Natural killer cell treated with Interleukin-12 subunit alpha and Interleukin-12 subunit beta and Interleukin-15 and Interleukin-18, amount 100 ng/mL, for 72 hours (primary cell): Measurements from ENCODE around the gene BRI3. TPM values are rescaled to one million over a fixed set of nuclear protein-coding genes. Genes with fewer than 3 reads are reported as not detected.

ENCODE experiments used
- ATAC-seq, 2 donors: fragments of 150-1000 bp; cut with Tn5 transposase in 1 of 2; sonication (Bioruptor Pico), chemical (Tn5 transposase) in 1 of 2; 2 replicates each; pipeline ENCODE4 v1.10.0; 2021
- DNase-seq: peaks from one replicate; pipeline ENCODE4 v3.0.0; 2022; ENCODE audit warnings: low spot score
- H3K27ac Mint-ChIP-seq, 2 donors: 1 replicate in 1 of 2; 2 replicates in 1 of 2; pipeline ENCODE4 v1.8.0; 2022; ENCODE audit warnings: mixed read lengths in 2 of 2, mild to moderate bottlenecking in 1 of 2, moderate library complexity in 1 of 2
- H3K27me3 Mint-ChIP-seq, 2 donors: 1 replicate in 1 of 2; 2 replicates in 1 of 2; pipeline ENCODE4 v1.8.0; 2022; ENCODE audit warnings: mixed read lengths in 2 of 2
- H3K36me3 Mint-ChIP-seq: one replicate; pipeline ENCODE4 v1.8.0; 2022; ENCODE audit warnings: mixed read lengths
- H3K4me1 Mint-ChIP-seq, 2 donors: 1 replicate in 1 of 2; 2 replicates in 1 of 2; pipeline ENCODE4 v1.8.0; 2022; ENCODE audit warnings: low read depth in 2 of 2, mixed read lengths in 2 of 2, mild to moderate bottlenecking in 1 of 2
- H3K4me3 Mint-ChIP-seq: one replicate; pipeline ENCODE4 v1.8.0; 2022; ENCODE audit warnings: mixed read lengths
- H3K9me3 Mint-ChIP-seq: 2 replicates; pipeline ENCODE4 v1.8.0; 2022; ENCODE audit warnings: mixed read lengths
- total RNA-seq, 2 donors: library from RNA; stranded (reverse); gene quantifications; one replicate each; pipeline ENCODE4 v1.2.3, GENCODE V29; 2022

Gene BRI3
- total RNA-seq, 2 donors from 2014 or later = 40.3 to 48.6 TPM

- Mint-ChIP-seq H3K4me3 (no peak overlapping the region), H3K27ac (no peak overlapping the region), H3K27me3 (no peaks in the 10 kb centered on the region), H3K9me3 (no peaks in the 10 kb centered on the region), H3K4me1 (peaks cover 0 to 1% of the 10 kb centered on the region in 2 donors), H3K36me3 (peaks cover 5% of the 10 kb centered on the region)
- ATAC-seq = no peak
- no peak for DNase-seq
Measured at GRCh38 chr7:98242934-98243333, 38.6 kb upstream of the BRI3 start.

GRCh38 chr7:98244871-98245270, 36.6 kb upstream of the BRI3 start:
- peaks cover 7 to 10% of the 10 kb centered on the region in 2 donors for H3K4me1 Mint-ChIP-seq
- no peaks in the 10 kb centered on the region for H3K27me3 Mint-ChIP-seq
- ATAC-seq (no peak), DNase-seq (no peak)
- no peak overlapping the region for H3K27ac Mint-ChIP-seq
- H3K36me3 Mint-ChIP-seq = no peaks in the 10 kb centered on the region
- no peak overlapping the region for H3K4me3 Mint-ChIP-seq
- H3K9me3 Mint-ChIP-seq = no peaks in the 10 kb centered on the region

- H3K27me3 Mint-ChIP-seq = no peaks in the 10 kb centered on the region
- ATAC-seq (no peak), DNase-seq (no peak)
- H3K36me3 Mint-ChIP-seq = no peaks in the 10 kb centered on the region
- peak overlapping the region in 1 of 2 donors; percentile 35 for H3K27ac Mint-ChIP-seq
- no peak overlapping the region for H3K4me3 Mint-ChIP-seq
- no peaks in the 10 kb centered on the region for H3K9me3 Mint-ChIP-seq
- H3K4me1 Mint-ChIP-seq = peaks cover 30 to 31% of the 10 kb centered on the region in 2 donors
Measured at GRCh38 chr7:98248156-98248555, 33.3 kb upstream of the BRI3 start.

- Mint-ChIP-seq H3K27me3 (no peaks in the 10 kb centered on the region), H3K27ac (peak overlapping the region; percentile 73 to 86), H3K9me3 (no peaks in the 10 kb centered on the region), H3K36me3 (no peaks in the 10 kb centered on the region), H3K4me3 (peak overlapping the region; percentile 26), H3K4me1 (peaks cover 30 to 31% of the 10 kb centered on the region in 2 donors)
- DNase-seq (no peak), ATAC-seq (no peak)
Measured at GRCh38 chr7:98249106-98249505, 32.4 kb upstream of the BRI3 start.

- H3K27me3 Mint-ChIP-seq = no peaks in the 10 kb centered on the region
- H3K4me1 Mint-ChIP-seq = peaks cover 38 to 40% of the 10 kb centered on the region in 2 donors
- H3K4me3 Mint-ChIP-seq = peak overlapping the region; percentile 88
- no peaks in the 10 kb centered on the region for H3K36me3 Mint-ChIP-seq
- peak overlapping the region; percentile 86 to 92 for H3K27ac Mint-ChIP-seq
- no peak for DNase-seq
- no peak for ATAC-seq
- H3K9me3 Mint-ChIP-seq = no peaks in the 10 kb centered on the region
Measured at GRCh38 chr7:98250789-98251188, 30.7 kb upstream of the BRI3 start.

GRCh38 chr7:98251231-98251600, 30.3 kb upstream of the BRI3 start:
- ATAC-seq (no peak), DNase-seq (no peak)
- Mint-ChIP-seq H3K27ac (peak overlapping the region; percentile 86 to 92), H3K4me3 (peak overlapping the region; percentile 88), H3K4me1 (peaks cover 38 to 40% of the 10 kb centered on the region in 2 donors), H3K9me3 (no peaks in the 10 kb centered on the region), H3K36me3 (no peaks in the 10 kb centered on the region), H3K27me3 (no peaks in the 10 kb centered on the region)

- DNase-seq (peak; percentile 96), ATAC-seq (peak; percentile 99 to 100)
- peaks cover 38 to 40% of the 10 kb centered on the region in 2 donors for H3K4me1 Mint-ChIP-seq
- H3K36me3 Mint-ChIP-seq = no peaks in the 10 kb centered on the region
- peak within 1 kb of the TSS; percentile 88 for H3K4me3 Mint-ChIP-seq
- no peaks in the 10 kb centered on the region for H3K27me3 Mint-ChIP-seq
- H3K9me3 Mint-ChIP-seq = no peaks in the 10 kb centered on the region
- peak within 1 kb of the TSS; percentile 86 to 92 for H3K27ac Mint-ChIP-seq
Measured at GRCh38 chr7:98251601-98252424, 29.7 kb upstream of the BRI3 start, which contains the start of gene TECPR1. Gene TECPR1, minus strand, starts transcription at chr7:98252232. Its CDS starts 6,086 bp downstream, at chr7:98246146.

GRCh38 chr7:98252425-98253054, 28.9 kb upstream of the BRI3 start:
- ATAC-seq = no peak
- peak overlapping the region; percentile 88 for H3K4me3 Mint-ChIP-seq
- no peaks in the 10 kb centered on the region for H3K27me3 Mint-ChIP-seq
- H3K36me3 Mint-ChIP-seq = no peaks in the 10 kb centered on the region
- peak overlapping the region; percentile 86 to 92 for H3K27ac Mint-ChIP-seq
- DNase-seq = no peak
- H3K4me1 Mint-ChIP-seq = peaks cover 38 to 40% of the 10 kb centered on the region in 2 donors
- no peaks in the 10 kb centered on the region for H3K9me3 Mint-ChIP-seq

GRCh38 chr7:98254516-98254915, 27.0 kb upstream of the BRI3 start:
- Mint-ChIP-seq H3K36me3 (no peaks in the 10 kb centered on the region), H3K27me3 (no peaks in the 10 kb centered on the region), H3K9me3 (no peaks in the 10 kb centered on the region), H3K4me1 (peaks cover 30 to 34% of the 10 kb centered on the region in 2 donors), H3K27ac (peak overlapping the region; percentile 12 to 72), H3K4me3 (peak overlapping the region; percentile 38)
- ATAC-seq (no peak), DNase-seq (no peak)

GRCh38 chr7:98254951-98255610, 26.4 kb upstream of the BRI3 start:
- Mint-ChIP-seq H3K27ac (peak overlapping the region; percentile 12 to 72), H3K4me3 (peak overlapping the region; percentile 38), H3K27me3 (no peaks in the 10 kb centered on the region), H3K9me3 (no peaks in the 10 kb centered on the region), H3K36me3 (no peaks in the 10 kb centered on the region), H3K4me1 (peaks cover 27 to 31% of the 10 kb centered on the region in 2 donors)
- ATAC-seq (peak in 1 of 2 donors; percentile 0), DNase-seq (no peak)

GRCh38 chr7:98256431-98256830, 25.1 kb upstream of the BRI3 start:
- Mint-ChIP-seq H3K27me3 (no peaks in the 10 kb centered on the region), H3K9me3 (no peaks in the 10 kb centered on the region), H3K4me1 (peaks cover 15 to 17% of the 10 kb centered on the region in 2 donors), H3K4me3 (no peak overlapping the region), H3K27ac (no peak overlapping the region), H3K36me3 (no peaks in the 10 kb centered on the region)
- no peak for DNase-seq
- no peak for ATAC-seq

- Mint-ChIP-seq H3K4me1 (peaks cover 12 to 13% of the 10 kb centered on the region in 2 donors), H3K27ac (no peak overlapping the region), H3K4me3 (no peak overlapping the region), H3K36me3 (no peaks in the 10 kb centered on the region), H3K9me3 (no peaks in the 10 kb centered on the region), H3K27me3 (no peaks in the 10 kb centered on the region)
- DNase-seq = no peak
- no peak for ATAC-seq
Measured at GRCh38 chr7:98257701-98258100, 23.8 kb upstream of the BRI3 start.

GRCh38 chr7:98265841-98266271, 15.6 kb upstream of the BRI3 start:
- Mint-ChIP-seq H3K9me3 (no peaks in the 10 kb centered on the region), H3K4me3 (no peak overlapping the region), H3K27ac (peak overlapping the region in 1 of 2 donors; percentile 60), H3K36me3 (no peaks in the 10 kb centered on the region), H3K27me3 (no peaks in the 10 kb centered on the region), H3K4me1 (peaks cover 0 to 7% of the 10 kb centered on the region in 2 donors)
- ATAC-seq (no peak), DNase-seq (no peak)

- Mint-ChIP-seq H3K36me3 (no peaks in the 10 kb centered on the region), H3K9me3 (no peaks in the 10 kb centered on the region), H3K4me1 (peaks cover 0 to 7% of the 10 kb centered on the region in 2 donors), H3K27ac (no peak overlapping the region), H3K4me3 (no peak overlapping the region), H3K27me3 (no peaks in the 10 kb centered on the region)
- ATAC-seq (no peak), DNase-seq (no peak)
Measured at GRCh38 chr7:98266840-98267239, 14.6 kb upstream of the BRI3 start.
